Epithelial cell of proximal tubule (primary cell): ENCODE measurements around the gene ACOT8. TPM values are rescaled to one million over a fixed set of nuclear protein-coding genes. Genes with fewer than 3 reads are reported as not detected.

Experiments used
- DNase-seq: peaks from one replicate; pipeline ENCODE4 v3.0.0-alpha.2; 2011; ENCODE audit warnings: low read depth
- H3K4me3 ChIP-seq: 2 replicates; pipeline ENCODE4 v1.5.1; 2011; ENCODE audit warnings: low read depth, mild to moderate bottlenecking, low read length
- total RNA-seq: library from RNA; depleted of rRNA; stranded (reverse); fragments of >200 nt; gene quantifications from 2 replicates; pipeline ENCODE4 v1.2.3, GENCODE V29; 2015
- TF ChIP-seq, protein P1 (sequence below): conservative IDR thresholded peaks from 2 replicates; pipeline ENCODE4 v1.5.1; 2012; ENCODE audit warnings: low read depth, mild to moderate bottlenecking, low read length

Gene ACOT8
- total RNA-seq, 1 donor from 2014 or later, result 29.1 TPM

DNA sequence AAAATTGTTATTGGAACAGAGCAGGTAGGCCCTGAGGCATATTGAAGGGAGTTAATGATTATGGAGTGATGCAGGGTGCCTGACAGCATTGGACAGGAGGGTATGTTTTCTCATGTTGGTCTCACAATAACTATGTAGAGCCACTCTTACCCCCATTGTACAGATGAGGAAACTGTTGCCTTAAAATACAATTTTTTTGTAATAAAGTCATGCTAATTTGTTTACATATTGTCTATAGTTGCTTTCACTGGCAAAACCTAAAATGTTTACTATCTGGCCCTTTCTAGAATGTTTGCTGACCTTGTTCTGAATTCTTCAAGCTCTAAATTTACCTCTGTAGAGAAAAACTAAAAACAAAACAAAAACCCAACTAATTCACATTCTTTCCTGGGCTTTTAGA lies 5.7 kb downstream of the ACOT8 start:
- no peak for DNase-seq
- no peak overlapping the region for H3K4me3 ChIP-seq
- TF ChIP-seq, protein P1, sequence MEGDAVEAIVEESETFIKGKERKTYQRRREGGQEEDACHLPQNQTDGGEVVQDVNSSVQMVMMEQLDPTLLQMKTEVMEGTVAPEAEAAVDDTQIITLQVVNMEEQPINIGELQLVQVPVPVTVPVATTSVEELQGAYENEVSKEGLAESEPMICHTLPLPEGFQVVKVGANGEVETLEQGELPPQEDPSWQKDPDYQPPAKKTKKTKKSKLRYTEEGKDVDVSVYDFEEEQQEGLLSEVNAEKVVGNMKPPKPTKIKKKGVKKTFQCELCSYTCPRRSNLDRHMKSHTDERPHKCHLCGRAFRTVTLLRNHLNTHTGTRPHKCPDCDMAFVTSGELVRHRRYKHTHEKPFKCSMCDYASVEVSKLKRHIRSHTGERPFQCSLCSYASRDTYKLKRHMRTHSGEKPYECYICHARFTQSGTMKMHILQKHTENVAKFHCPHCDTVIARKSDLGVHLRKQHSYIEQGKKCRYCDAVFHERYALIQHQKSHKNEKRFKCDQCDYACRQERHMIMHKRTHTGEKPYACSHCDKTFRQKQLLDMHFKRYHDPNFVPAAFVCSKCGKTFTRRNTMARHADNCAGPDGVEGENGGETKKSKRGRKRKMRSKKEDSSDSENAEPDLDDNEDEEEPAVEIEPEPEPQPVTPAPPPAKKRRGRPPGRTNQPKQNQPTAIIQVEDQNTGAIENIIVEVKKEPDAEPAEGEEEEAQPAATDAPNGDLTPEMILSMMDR, result no peak

DNA sequence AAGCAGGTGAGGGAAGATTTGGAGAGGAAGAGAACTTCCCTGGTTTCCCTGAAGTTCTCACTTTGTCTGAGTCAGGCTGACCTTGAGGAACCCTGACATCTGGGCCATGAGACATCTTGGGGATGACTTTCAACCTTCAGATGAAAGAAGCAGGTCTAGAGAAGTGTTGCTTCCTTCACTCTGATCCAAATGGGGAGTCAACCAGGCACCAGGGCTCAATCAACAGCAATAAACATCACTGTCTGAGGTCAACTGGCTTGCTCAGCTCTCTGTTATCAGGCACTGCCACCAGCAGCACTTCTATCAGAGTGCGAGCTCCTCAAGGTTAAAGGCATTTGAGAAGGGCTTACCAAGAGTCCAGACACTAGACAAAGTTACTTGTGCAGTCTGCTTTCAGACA lies 6.3 kb downstream of the ACOT8 start:
- H3K4me3 ChIP-seq, result no peak overlapping the region
- TF ChIP-seq, protein P1, result no peak
- no peak for DNase-seq

DNA sequence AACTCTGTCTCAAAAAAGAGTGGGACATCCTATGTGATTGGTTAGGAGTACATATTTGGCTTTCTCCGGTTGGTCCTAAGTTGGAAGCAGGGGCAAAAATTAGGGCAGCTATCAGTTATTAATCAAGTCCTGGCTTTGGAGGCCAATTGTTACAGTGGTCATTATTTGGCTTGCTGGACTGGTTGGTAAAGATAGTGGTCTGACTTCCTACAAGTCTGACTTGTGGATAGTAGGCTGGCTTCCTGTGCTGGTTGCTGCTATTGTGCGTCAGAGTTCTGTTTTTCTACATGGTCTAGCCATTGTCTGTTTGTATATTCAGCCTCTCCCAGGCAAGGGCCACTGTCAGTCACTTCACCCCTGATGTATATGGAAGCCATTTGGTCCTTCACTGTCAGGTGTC lies 7.0 kb downstream of the ACOT8 start:
- H3K4me3 ChIP-seq, result no peak overlapping the region
- DNase-seq, result no peak
- TF ChIP-seq, protein P1, result no peak

DNA sequence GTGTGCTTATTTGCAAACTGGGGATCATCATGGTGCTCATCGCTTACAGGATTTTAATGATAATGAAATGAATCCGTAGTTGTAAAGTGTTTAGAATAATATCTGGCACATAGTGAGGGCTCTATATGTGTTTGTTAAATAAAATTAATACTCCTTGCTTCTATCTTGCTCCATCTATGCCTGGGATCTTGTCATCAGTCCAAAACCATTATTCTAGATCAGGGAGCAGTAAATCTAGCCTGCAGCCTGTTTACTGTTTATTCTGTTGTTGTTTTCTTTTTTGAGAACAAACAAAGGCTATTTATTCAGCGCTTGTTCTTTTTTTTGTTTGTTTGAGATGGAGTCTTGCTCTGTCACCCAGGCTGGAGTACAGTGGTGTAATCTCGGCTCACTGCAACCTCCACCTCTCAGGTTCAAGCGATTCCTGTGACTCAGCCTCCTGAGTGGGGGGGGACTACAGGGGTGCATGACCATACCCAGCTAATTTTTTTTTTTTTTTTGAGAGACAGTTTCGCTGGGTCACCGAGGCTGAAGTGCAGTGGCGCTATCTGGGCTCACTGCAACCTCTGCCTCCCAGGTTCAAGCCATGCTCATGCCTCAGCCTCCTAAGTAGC lies 8.1 kb downstream of the ACOT8 start:
- TF ChIP-seq, protein P1, result no peak
- DNase-seq, result no peak
- no peak overlapping the region for H3K4me3 ChIP-seq

DNA sequence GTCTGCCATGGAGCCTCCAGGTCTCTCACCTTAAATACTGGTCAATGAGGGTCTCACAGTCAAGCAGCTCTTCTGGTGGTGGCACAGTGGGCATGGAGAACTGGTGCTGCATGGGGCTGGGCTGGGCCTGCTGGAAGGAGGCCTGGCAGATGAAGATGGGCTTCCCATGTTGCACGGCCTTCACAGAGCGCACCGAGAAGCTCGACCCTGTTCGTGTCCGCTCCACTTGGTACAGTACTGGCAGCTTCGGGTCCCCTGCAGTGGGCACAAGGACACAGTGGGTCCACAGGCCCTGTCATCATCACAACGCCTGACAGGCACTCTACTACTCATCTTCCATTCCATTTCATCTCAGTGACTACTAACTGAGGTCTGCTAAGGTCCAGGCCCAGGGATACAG lies 8.8 kb downstream of the ACOT8 start:
- DNase-seq, result no peak
- no peak overlapping the region for H3K4me3 ChIP-seq
- TF ChIP-seq, protein P1, result no peak

DNA sequence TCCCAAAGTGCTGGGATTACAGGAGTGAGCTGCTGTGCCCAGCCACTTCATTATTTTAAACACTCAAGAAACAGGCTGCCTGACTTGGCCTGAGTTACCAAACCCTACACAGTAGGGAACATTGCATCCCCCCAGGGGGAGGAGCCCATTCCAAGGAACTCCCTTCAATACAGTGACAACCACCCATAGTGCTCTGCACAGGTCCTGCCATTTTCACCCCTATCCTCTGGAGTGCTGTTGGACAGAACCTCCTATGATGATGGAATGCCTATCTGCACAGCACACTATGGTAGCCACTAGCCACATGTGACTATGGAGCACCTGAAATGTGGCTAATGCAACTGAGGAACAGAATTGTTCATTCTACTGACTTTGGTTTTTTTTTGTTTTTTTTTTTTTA lies 11.7 kb downstream of the ACOT8 start:
- no peak for DNase-seq
- no peak overlapping the region for H3K4me3 ChIP-seq
- TF ChIP-seq, protein P1, result no peak

DNA sequence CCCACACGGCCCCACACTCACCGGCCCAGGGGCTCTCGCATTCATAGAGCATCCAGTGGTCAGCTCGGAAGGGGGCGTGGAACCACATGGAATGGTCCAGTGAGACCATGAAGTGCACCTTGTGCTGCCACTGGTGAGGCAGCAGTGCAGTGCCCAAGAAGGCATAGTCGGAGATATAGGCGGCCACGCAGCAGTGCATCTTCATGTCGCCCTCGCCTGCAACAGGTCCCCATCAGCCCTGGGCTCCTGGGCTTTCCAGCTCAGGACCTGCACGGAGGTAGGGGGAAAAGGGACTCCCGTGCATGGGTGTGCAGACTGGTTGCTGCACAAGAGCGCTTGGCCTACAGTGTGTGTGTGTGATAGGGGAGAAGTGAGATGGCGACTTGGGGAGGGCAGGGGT lies 13.7 kb downstream of the ACOT8 start:
- no peak for DNase-seq
- no peak overlapping the region for H3K4me3 ChIP-seq
- TF ChIP-seq, protein P1, result no peak
